ENCODE measurements around the gene PSENEN.
"Not testable (repeated sequence)": the region's sequence is repeated elsewhere in the genome, so short reads cannot be mapped to it uniquely, and the experiment has no call there.

PSENEN gene

GRCh38 chr19:35723671-35724070 lies 21.8 kb upstream of the PSENEN start:
- TF ChIP-seq CTCF (IDR thresholded peaks at IDR 0.05; ENCODE audit: low read depth, low read length) = no peak
- no peak overlapping the region for H3K4me3 ChIP-seq (ENCODE audit: low read depth, low read length)
- in situ Hi-C loops (cut with HindIII; ENCODE audit: low sequenced_read_pairs) = no loop called here
- DNase-seq (ENCODE audit: low read depth, low spot score) = no peak

GRCh38 chr19:35724132-35724531 lies 21.3 kb upstream of the PSENEN start:
- DNase-seq (ENCODE audit: low read depth, low spot score); in situ Hi-C loops (cut with HindIII; ENCODE audit: low sequenced_read_pairs); H3K4me3 ChIP-seq (ENCODE audit: low read depth, low read length): not testable (repeated sequence)

GRCh38 chr19:35724560-35724959 lies 20.9 kb upstream of the PSENEN start:
- no peak for DNase-seq (ENCODE audit: low read depth, low spot score)
- in situ Hi-C loops (cut with HindIII; ENCODE audit: low sequenced_read_pairs) = no loop called here
- no peak for TF ChIP-seq CTCF (IDR thresholded peaks at IDR 0.05; ENCODE audit: low read depth, low read length)
- no peak overlapping the region for H3K4me3 ChIP-seq (ENCODE audit: low read depth, low read length)

GRCh38 chr19:35725216-35725861 lies 20.1 kb upstream of the PSENEN start:
- TF ChIP-seq CTCF (IDR thresholded peaks at IDR 0.05; ENCODE audit: low read depth, low read length) = no peak
- in situ Hi-C loops (cut with HindIII; ENCODE audit: low sequenced_read_pairs) = no loop called here
- DNase-seq (ENCODE audit: low read depth, low spot score) = no peak
- H3K4me3 ChIP-seq (ENCODE audit: low read depth, low read length) = no peak overlapping the region

- no peak for DNase-seq (ENCODE audit: low read depth, low spot score)
- no peak overlapping the region for H3K4me3 ChIP-seq (ENCODE audit: low read depth, low read length)
- in situ Hi-C loops (cut with HindIII; ENCODE audit: low sequenced_read_pairs) = no loop called here
- no peak for TF ChIP-seq CTCF (IDR thresholded peaks at IDR 0.05; ENCODE audit: low read depth, low read length)
Measured at GRCh38 chr19:35727053-35727955, 18.1 kb upstream of the PSENEN start.

- in situ Hi-C loops (cut with HindIII; ENCODE audit: low sequenced_read_pairs) = no loop called here
- no peak overlapping the region for H3K4me3 ChIP-seq (ENCODE audit: low read depth, low read length)
- no peak for TF ChIP-seq CTCF (IDR thresholded peaks at IDR 0.05; ENCODE audit: low read depth, low read length)
- no peak for DNase-seq (ENCODE audit: low read depth, low spot score)
Measured at GRCh38 chr19:35727956-35728706, 17.3 kb upstream of the PSENEN start.
